Measurements from ENCODE around the gene SLCO1B1.

- TF ChIP-seq EZH2 (IDR thresholded peaks at IDR 0.05; ENCODE audit: low read depth, low read length, severe bottlenecking) (no peak), POLR2A (IDR thresholded peaks at IDR 0.05; ENCODE audit: control extremely low read depth in 1 of 2, low read depth in 2 of 2, low read length in 2 of 2) (no peak), GABPA (IDR thresholded peaks at IDR 0.05; ENCODE audit: borderline replicate concordance, insufficient read depth, low read length) (no peak), CTCF (IDR thresholded peaks at IDR 0.05; ENCODE audit: control extremely low read depth in 1 of 3, insufficient read depth in 1 of 3, low read depth in 1 of 3, low read length in 3 of 3) (no peak), ZNF274 (IDR thresholded peaks at IDR 0.05; ENCODE audit: borderline replicate concordance, extremely low read depth, low read length) (no peak), EP300 (IDR thresholded peaks at IDR 0.05; ENCODE audit: borderline replicate concordance in 1 of 2, low read depth in 2 of 2, low read length in 2 of 2) (no peak)
Observed at GRCh38 chr12:21219206-21219605, 88.2 kb downstream of the SLCO1B1 start.

Measured in H1 (cell line).